ENCODE results near the gene SYNPO2. TPM values are rescaled to one million over a fixed set of nuclear protein-coding genes. Genes with fewer than 3 reads are reported as not detected.

SYNPO2 gene
- total RNA-seq, 1 experiment from 2014 or later: 0.28 TPM

DNA sequence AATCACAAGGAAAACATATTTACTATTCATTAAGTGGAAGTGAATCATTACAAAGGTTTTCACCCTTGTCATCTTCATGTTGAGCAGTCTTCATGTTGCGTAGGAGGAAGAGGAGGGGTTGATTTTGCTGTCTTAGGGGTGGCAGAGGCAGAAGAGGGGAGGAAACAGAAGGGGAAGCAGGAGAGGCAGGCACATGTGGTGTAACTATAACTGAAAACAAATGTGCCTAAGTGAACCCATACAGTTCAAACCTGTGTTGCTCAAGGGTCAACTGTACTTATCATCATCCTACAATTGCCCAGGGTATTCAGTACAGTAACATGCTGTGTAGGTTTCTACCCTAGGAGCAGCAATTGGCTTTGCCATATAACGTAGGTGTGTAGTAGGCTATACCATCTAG is 47.2 kb downstream of the SYNPO2 start:
- Histone ChIP-seq H3K36me3 (ENCODE audit: control insufficient read depth, insufficient read depth, low read length) (no peaks in the 10 kb centered on the region), H3K9me3 (ENCODE audit: control insufficient read depth, insufficient read depth, low read depth, low read length) (no peaks in the 10 kb centered on the region)

DNA sequence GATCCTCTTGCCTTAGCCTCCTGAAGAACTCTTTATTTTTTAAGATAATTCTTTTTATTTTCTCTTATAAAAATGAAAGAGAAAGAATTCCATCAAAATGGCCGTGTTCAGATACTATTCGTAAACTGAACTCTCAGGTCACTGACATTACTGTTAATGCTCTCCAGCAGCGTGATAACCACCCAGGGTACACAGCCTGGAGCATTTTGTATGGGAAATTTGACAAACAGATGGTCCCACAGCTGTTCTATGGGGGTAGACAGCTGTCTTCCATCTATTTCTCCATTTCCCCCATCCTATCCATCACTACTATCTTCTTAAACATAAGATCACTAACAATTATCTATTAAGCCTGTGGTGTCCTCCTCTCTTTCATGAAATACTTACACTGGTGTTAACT is 47.8 kb downstream of the SYNPO2 start:
- ChIA-PET POLR2A (no interaction called here), CTCF (no interaction called here)
- H3K9me3 ChIP-seq (ENCODE audit: control insufficient read depth, insufficient read depth, low read depth, low read length): no peaks in the 10 kb centered on the region
- intact Hi-C loops (cut with micrococcal nuclease; ENCODE audit: unreplicated experiment): no loop called here
- no peak overlapping the region for H3K27ac ChIP-seq (ENCODE audit: low read length)
- no TSS peak for BruUV-seq (replicated peaks)
- ATAC-seq: no peak
- no peak for DNase-seq (ENCODE audit: low read depth, low spot score)
- in situ Hi-C loops (cut with HindIII; ENCODE audit: low pct_unique_long_range_greater_than_20kb, low sequenced_read_pairs): no loop called here
- no peaks in the 10 kb centered on the region for H3K36me3 ChIP-seq (ENCODE audit: control insufficient read depth, insufficient read depth, low read length)
- no peak for TF ChIP-seq SIN3A (IDR thresholded peaks at IDR 0.05; ENCODE audit: borderline replicate concordance, insufficient read depth, low read depth, low read length)
- TF ChIP-seq, protein P1, sequence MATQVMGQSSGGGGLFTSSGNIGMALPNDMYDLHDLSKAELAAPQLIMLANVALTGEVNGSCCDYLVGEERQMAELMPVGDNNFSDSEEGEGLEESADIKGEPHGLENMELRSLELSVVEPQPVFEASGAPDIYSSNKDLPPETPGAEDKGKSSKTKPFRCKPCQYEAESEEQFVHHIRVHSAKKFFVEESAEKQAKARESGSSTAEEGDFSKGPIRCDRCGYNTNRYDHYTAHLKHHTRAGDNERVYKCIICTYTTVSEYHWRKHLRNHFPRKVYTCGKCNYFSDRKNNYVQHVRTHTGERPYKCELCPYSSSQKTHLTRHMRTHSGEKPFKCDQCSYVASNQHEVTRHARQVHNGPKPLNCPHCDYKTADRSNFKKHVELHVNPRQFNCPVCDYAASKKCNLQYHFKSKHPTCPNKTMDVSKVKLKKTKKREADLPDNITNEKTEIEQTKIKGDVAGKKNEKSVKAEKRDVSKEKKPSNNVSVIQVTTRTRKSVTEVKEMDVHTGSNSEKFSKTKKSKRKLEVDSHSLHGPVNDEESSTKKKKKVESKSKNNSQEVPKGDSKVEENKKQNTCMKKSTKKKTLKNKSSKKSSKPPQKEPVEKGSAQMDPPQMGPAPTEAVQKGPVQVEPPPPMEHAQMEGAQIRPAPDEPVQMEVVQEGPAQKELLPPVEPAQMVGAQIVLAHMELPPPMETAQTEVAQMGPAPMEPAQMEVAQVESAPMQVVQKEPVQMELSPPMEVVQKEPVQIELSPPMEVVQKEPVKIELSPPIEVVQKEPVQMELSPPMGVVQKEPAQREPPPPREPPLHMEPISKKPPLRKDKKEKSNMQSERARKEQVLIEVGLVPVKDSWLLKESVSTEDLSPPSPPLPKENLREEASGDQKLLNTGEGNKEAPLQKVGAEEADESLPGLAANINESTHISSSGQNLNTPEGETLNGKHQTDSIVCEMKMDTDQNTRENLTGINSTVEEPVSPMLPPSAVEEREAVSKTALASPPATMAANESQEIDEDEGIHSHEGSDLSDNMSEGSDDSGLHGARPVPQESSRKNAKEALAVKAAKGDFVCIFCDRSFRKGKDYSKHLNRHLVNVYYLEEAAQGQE (IDR thresholded peaks at IDR 0.05; ENCODE audit: insufficient read depth in 1 of 2, low read depth in 2 of 2, low read length in 1 of 2): no peak
- no peaks in the 10 kb centered on the region for H3K4me1 ChIP-seq (ENCODE audit: control insufficient read depth, insufficient read depth, low read length)
- H3K27me3 ChIP-seq (ENCODE audit: control insufficient read depth, insufficient read depth, low read length): no peaks in the 10 kb centered on the region; the same call in none of the 2 replicates
- H3K4me3 ChIP-seq (ENCODE audit: low read depth in 2 of 2, low read length in 2 of 2): no peak overlapping the region

More for the DNA sequence above, 47.2 kb downstream of the SYNPO2 start:
- H3K4me1 ChIP-seq (ENCODE audit: control insufficient read depth, insufficient read depth, low read length): no peaks in the 10 kb centered on the region
- intact Hi-C loops (cut with micrococcal nuclease; ENCODE audit: unreplicated experiment) (no loop called here), in situ Hi-C loops (cut with HindIII; ENCODE audit: low pct_unique_long_range_greater_than_20kb, low sequenced_read_pairs) (no loop called here)
- DNase-seq (ENCODE audit: low read depth, low spot score): no peak
- H3K4me3 ChIP-seq (ENCODE audit: low read depth in 2 of 2, low read length in 2 of 2): no peak overlapping the region
- no peaks in the 10 kb centered on the region; the same call in 1 of the 2 replicates for H3K27me3 ChIP-seq (ENCODE audit: control insufficient read depth, insufficient read depth, low read length)
- H3K27ac ChIP-seq (ENCODE audit: low read length): no peak overlapping the region
- ChIA-PET CTCF (no interaction called here), POLR2A (no interaction called here)
- ATAC-seq: no peak
- no peak for TF ChIP-seq TCF7L2 (IDR thresholded peaks at IDR 0.05; ENCODE audit: low read depth, low read length)
- TF ChIP-seq POLR2AphosphoS5 (IDR thresholded peaks at IDR 0.05; ENCODE audit: low read depth, low read length): no peak
- TF ChIP-seq, protein P2, sequence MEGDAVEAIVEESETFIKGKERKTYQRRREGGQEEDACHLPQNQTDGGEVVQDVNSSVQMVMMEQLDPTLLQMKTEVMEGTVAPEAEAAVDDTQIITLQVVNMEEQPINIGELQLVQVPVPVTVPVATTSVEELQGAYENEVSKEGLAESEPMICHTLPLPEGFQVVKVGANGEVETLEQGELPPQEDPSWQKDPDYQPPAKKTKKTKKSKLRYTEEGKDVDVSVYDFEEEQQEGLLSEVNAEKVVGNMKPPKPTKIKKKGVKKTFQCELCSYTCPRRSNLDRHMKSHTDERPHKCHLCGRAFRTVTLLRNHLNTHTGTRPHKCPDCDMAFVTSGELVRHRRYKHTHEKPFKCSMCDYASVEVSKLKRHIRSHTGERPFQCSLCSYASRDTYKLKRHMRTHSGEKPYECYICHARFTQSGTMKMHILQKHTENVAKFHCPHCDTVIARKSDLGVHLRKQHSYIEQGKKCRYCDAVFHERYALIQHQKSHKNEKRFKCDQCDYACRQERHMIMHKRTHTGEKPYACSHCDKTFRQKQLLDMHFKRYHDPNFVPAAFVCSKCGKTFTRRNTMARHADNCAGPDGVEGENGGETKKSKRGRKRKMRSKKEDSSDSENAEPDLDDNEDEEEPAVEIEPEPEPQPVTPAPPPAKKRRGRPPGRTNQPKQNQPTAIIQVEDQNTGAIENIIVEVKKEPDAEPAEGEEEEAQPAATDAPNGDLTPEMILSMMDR (IDR thresholded peaks at IDR 0.05): no peak
- TF ChIP-seq, protein P1 (IDR thresholded peaks at IDR 0.05; ENCODE audit: insufficient read depth in 1 of 2, low read depth in 2 of 2, low read length in 1 of 2): no peak
- TF ChIP-seq SIN3A (IDR thresholded peaks at IDR 0.05; ENCODE audit: borderline replicate concordance, insufficient read depth, low read depth, low read length): no peak
- no TSS peak for BruUV-seq (replicated peaks)
